NCI-H2227 (cell line): ENCODE data around the gene BACE1.
"Not testable (repeated sequence)": the region's sequence is repeated elsewhere in the genome, so short reads cannot be mapped to it uniquely, and the experiment has no call there.

Experiments
- DNase-seq: peaks from one replicate; lab custom pipeline; 2025; ENCODE audit not compliant: unreplicated experiment; lab: John Stamatoyannopoulos, UW

BACE1 gene

GRCh38 chr11:117316197-117316961 lies at the start of gene BACE1:
Gene BACE1, minus strand, starts transcription at chr11:117316256. Its CDS starts 461 bp downstream, at chr11:117315795.
- DNase-seq: peak; percentile 80

GRCh38 chr11:117361432-117361831 lies 45.4 kb upstream of the BACE1 start:
- DNase-seq: no peak

- no peak for DNase-seq
Measured at GRCh38 chr11:117356126-117356890, 40.3 kb upstream of the BACE1 start.

GRCh38 chr11:117354550-117354949 lies 38.5 kb upstream of the BACE1 start:
- DNase-seq: no peak

- no peak for DNase-seq
Measured at GRCh38 chr11:117345039-117345438, 29.0 kb upstream of the BACE1 start.

- DNase-seq: no peak
Measured at GRCh38 chr11:117337076-117337475, 21.0 kb upstream of the BACE1 start.

- DNase-seq: no peak
Measured at GRCh38 chr11:117335399-117335798, 19.3 kb upstream of the BACE1 start.

GRCh38 chr11:117334896-117335295 lies 18.8 kb upstream of the BACE1 start:
- DNase-seq: no peak

- peak; percentile 25 for DNase-seq
Measured at GRCh38 chr11:117333917-117334316, 17.9 kb upstream of the BACE1 start.

GRCh38 chr11:117332843-117333242 lies 16.8 kb upstream of the BACE1 start:
- DNase-seq: no peak

GRCh38 chr11:117328375-117329010 lies 12.4 kb upstream of the BACE1 start:
- peak; percentile 30 for DNase-seq

- DNase-seq: peak; percentile 94
Measured at GRCh38 chr11:117327567-117328374, 11.7 kb upstream of the BACE1 start, which contains the start of gene CEP164. Gene CEP164, plus strand, starts transcription at chr11:117327854. Its CDS starts 10,733 bp downstream, at chr11:117338587.

GRCh38 chr11:117327255-117327566 lies 11.2 kb upstream of the BACE1 start:
- not testable (repeated sequence) for DNase-seq

- DNase-seq: no peak
Measured at GRCh38 chr11:117319214-117319840, 3.3 kb upstream of the BACE1 start.

- no peak for DNase-seq
Measured at GRCh38 chr11:117318738-117319137, 2.7 kb upstream of the BACE1 start.

- no peak for DNase-seq
Measured at GRCh38 chr11:117315285-117316196, 515 bp downstream of the BACE1 start.

- DNase-seq: peak; percentile 9
Measured at GRCh38 chr11:117314840-117315239, 1.2 kb downstream of the BACE1 start.

GRCh38 chr11:117313828-117314768 lies 2.0 kb downstream of the BACE1 start:
- no peak for DNase-seq
